H54 (cell line): ENCODE measurements around the gene ANP32B.

Source experiments
- DNase-seq: peaks from one replicate; pipeline ENCODE4 v3.0.0; 2011; ENCODE audit warnings: low spot score, mixed read lengths; ENCODE audit not compliant: insufficient read length
- FAIRE-seq: peaks from 3 replicates; lab custom pipeline; 2011; peaks lifted over from hg19 to GRCh38; lab: Jason Lieb, UNC
- POLR2A ChIP-seq: IDR thresholded peaks from 2 replicates; pipeline ENCODE4 v1.6.1; 2011; ENCODE audit warnings: low read depth, mild to moderate bottlenecking, low read length

ANP32B gene

DNA sequence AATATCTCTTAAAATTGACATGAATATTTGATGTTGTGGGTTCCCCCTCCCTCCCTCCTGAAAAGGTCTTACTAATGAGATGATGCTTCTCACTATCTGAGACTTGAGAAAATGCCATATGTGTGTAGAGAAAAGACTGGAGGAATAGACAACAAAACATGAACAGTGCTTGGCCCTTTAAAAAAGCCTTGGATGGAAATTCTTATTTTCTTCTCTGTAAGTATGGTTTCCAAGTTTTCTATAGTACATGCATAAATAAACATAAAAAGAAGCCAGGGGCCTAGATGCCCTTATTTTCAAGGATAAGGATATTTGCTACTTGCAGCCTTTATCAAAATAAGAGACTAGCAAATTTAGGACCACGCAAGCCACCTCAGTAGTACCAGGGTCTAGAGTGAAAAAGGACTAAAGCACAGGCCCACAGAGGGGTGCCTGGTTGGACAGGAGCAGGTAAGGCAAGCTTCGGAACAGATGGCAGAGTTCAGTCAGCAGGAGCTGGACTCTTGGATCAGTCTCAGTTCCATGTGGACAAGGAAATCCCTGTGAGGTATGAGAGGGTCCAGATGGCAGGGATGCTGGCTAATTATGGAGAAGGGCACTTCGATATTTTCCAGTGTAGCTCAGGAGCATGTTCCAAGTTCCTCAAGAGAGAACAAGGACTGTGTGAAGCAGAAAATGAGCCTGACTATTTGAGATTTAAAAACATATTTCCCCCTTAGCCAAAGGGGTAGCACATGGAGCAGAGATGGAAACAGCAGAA lies 4.6 kb upstream of the ANP32B start:
- no peak for FAIRE-seq
- TF ChIP-seq POLR2A = no peak

GRCh38 chr9:97979788-97980478 lies 3.2 kb upstream of the ANP32B start:
- FAIRE-seq (no peak), DNase-seq (no peak)
- TF ChIP-seq POLR2A = no peak

More for the DNA sequence above, 4.6 kb upstream of the ANP32B start:
- DNase-seq = no peak

- no peak for TF ChIP-seq POLR2A
- no peak for FAIRE-seq
- DNase-seq = no peak
These were observed 2.7 kb upstream of the ANP32B start for GRCh38 chr9:97980479-97980803.

DNA sequence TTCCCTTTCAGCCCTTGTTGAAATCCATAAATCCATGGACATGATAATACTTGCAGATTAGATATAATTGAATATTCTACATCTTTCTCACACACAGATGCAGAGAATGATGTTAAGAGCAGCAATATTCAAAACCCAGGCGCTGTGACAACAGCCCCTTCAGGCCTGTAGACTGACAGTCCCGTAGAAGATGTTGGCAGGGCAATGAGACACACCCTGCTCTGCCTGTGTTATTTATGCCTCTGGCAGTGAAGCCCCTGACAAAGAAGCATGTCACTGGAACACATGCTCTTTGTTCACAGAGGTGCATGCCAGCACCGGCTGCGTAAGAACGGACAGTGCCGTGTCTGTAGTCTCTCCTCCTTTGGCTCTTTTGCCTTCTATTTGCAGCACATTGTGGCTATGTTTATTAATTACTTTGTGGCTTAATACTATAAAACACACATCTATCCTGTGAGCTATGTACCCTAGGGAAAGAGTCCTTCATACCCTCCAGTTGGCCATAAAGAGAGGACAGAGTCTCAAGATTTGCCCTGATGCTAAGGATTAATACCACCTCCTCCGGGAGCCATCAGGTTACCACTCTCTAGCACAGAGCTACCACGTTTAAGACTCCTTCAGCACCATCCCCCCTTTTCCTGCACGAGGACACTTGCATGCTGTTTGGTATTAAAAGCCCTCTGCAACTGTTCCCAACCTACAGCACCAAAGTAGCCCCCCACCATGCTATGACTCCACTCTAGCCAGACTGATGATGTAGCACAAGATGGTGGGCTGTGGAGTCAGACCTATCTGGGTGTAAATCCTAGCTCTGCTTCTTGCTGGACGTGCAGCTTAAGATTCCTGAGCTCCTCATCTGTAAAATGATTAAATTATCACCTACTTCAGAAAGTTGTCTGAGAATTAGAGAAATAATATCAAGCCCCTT lies 2.0 kb upstream of the ANP32B start:
- FAIRE-seq = no peak
- TF ChIP-seq POLR2A = no peak
- no peak for DNase-seq

DNA sequence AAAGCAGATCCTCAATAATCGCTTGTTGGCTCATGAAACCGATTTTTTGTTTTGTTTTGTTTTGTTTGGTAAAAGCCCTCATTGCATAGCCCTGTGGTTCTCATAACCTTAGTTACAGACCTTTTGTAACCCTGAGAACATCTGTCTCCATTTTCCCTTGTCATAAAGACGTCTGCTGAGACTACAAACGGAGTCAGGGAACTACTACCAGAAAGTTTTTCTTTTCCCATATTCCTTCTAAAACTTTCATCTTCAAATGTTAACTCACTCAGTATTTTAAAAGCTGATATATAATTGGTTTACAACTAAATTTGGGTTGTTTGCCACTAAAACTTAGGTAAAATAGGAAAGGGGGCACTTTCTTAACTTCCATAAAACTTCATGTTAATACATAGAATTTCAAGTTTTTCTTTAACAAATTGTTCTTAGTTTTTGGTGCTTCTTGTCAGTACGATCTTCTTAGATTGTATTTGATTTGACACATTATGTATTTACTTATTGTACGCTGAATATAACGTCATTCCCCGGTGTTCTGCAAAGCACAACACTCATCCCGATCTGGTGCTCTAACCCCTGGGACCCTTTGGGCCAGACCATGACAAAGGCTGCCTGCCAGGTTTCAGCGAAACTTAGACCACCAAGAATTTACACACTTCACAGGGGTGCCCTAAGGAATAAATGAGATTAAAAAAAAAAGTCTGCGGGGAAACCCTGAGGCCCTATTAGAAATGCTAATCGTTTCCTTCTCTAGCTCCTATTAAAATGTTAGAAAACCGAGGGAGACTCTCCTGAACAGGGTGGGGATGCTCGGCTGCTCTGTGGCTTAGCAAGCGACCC lies 1.1 kb upstream of the ANP32B start:
- FAIRE-seq = no peak
- DNase-seq = no peak
- TF ChIP-seq POLR2A = no peak

- no peak for FAIRE-seq
- no peak for TF ChIP-seq POLR2A
- peak; percentile 70 for DNase-seq
These were observed 547 bp downstream of the ANP32B start for GRCh38 chr9:97983589-97984187.

GRCh38 chr9:97984188-97985057 lies 1.3 kb downstream of the ANP32B start:
- FAIRE-seq = no peak
- TF ChIP-seq POLR2A = peak; percentile 55; the same call in 1 of the 2 replicates
- peak; percentile 83 for DNase-seq

DNA sequence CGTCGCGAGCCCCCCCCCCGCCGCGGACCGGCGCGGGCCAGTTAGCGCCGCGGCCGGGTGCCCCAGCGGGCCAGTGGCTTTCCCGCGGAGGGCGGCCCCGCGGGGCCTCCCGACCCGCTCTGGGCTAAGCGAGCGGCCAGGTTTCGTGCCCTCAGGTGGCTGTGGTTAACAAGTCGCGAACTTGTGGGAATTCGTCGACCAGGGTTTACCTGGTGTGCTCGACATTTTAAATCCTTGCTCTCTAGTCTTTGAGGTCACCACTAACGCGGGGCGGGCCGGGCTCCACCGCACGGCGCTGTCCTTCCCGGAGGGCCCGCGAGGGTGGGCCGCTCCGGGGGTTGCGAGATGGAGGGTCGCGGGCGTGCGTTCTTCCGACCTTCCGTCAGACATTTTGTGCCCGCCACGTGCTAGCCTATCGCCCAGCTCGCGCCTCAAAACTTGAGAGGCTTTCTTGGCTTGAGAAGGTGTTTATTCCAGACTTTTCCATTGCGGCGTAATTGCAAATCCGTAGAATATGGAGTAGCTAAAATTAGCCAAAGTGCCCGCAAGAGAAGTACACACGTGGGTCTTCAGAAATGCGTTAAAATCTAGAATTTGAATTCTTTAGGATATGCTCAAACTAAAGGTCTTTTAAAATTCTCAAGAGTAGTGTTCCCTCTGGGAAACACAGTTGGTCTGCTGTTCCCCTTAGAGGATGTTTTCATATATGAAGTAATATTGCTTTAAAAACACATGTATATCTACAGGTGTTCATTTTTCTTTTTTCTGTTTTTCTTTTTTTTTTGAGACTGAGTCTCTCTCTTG lies 2.1 kb downstream of the ANP32B start:
- no peak for TF ChIP-seq POLR2A
- DNase-seq (peak; percentile 43), FAIRE-seq (no peak)

GRCh38 chr9:97987487-97987886 lies 4.3 kb downstream of the ANP32B start:
- DNase-seq (no peak), FAIRE-seq (peak; percentile 6)
- no peak for TF ChIP-seq POLR2A

DNA sequence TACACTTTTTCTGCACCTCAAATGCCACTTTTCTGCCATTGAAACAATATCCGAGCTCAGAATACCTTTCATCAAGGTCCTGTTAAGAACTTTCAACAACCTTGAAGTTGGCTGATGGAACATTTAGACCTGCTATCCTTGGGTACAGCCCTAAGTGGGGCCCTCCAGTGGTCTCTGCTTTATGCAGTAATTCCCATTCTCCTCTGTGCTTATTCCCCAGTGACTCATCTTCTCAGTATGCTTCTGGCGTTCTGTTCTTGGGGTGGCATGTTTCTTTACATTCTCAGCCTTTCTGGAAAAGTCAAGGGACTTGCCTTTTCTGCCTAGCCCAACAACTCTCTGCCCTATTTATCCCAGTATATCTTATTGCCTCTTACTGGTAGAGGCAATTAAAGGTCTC lies 7.1 kb downstream of the ANP32B start:
- peak; percentile 91 for DNase-seq
- peak; percentile 98 for FAIRE-seq
- TF ChIP-seq POLR2A = no peak

DNA sequence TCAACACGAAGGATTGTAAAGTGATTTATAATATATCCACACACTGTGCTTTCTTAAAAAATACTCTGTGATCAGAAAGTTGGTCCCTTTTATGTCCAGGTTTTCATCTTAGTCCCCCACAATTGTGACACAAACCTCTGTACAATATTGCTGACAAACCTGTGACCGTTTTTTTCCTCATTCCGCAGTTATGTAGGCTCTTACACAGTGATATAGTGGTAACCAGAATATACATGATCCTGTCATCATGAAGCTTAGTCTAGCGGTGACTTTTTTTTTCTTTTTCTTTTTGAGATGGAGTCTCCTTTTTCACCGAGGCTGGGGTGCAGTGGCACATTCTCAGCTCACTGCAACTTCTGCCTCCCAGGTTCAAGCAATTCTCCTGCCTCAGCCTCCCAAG lies 8.7 kb downstream of the ANP32B start:
- no peak for TF ChIP-seq POLR2A
- DNase-seq (no peak), FAIRE-seq (peak; percentile 75)

- TF ChIP-seq POLR2A = no peak
- DNase-seq = no peak
- FAIRE-seq = peak; percentile 52
These were observed 9.1 kb downstream of the ANP32B start for GRCh38 chr9:97992219-97992618.
